WTC11 (cell line): ENCODE data around the gene VAMP2.

Experiments used
- AFF4 ChIP-seq: sonication (generic); formaldehyde crosslinking; IDR thresholded peaks from 2 replicates; pipeline ENCODE4 v1.8.1; 2023; ENCODE audit warnings: mild to moderate bottlenecking, missing genetic modification reagents, borderline replicate concordance
- CTCF ChIP-seq: fragments of 200-600 bp; IDR thresholded peaks from 2 replicates; pipeline ENCODE4 v1.8.0; 2022; ENCODE audit warnings: antibody characterized with exemption
- E2F1 ChIP-seq: sonication (generic); formaldehyde crosslinking; IDR thresholded peaks from 2 replicates; pipeline ENCODE4 v1.8.0; 2022; ENCODE audit warnings: mild to moderate bottlenecking, missing genetic modification reagents
- FOXJ3 ChIP-seq: sonication (generic); formaldehyde crosslinking; IDR thresholded peaks from 2 replicates; pipeline ENCODE4 v1.9.0; 2021; ENCODE audit warnings: missing genetic modification reagents, mild to moderate bottlenecking, borderline replicate concordance
- FOXP1 ChIP-seq: sonication (generic); formaldehyde crosslinking; IDR thresholded peaks from 2 replicates; pipeline ENCODE4 v1.8.0; 2022; ENCODE audit warnings: missing genetic modification reagents, mild to moderate bottlenecking, moderate library complexity, borderline replicate concordance
- MAX ChIP-seq: sonication (generic); formaldehyde crosslinking; IDR thresholded peaks from 2 replicates; pipeline ENCODE4 v1.8.0; 2022; ENCODE audit warnings: mild to moderate bottlenecking, missing genetic modification reagents
- ZNF263 ChIP-seq: sonication (generic); formaldehyde crosslinking; IDR thresholded peaks from 2 replicates; pipeline ENCODE4 v1.8.1; 2022; ENCODE audit warnings: low read depth, mild to moderate bottlenecking, moderate library complexity, missing genetic modification reagents
- TF ChIP-seq, protein P1 (sequence below): sonication (generic); formaldehyde crosslinking; IDR thresholded peaks from 2 replicates; pipeline ENCODE4 v1.8.1; 2022; ENCODE audit warnings: low read depth, mild to moderate bottlenecking, moderate library complexity, missing genetic modification reagents, borderline replicate concordance
- TF ChIP-seq, protein P2 (sequence below): sonication (generic); formaldehyde crosslinking; IDR thresholded peaks from 2 replicates; pipeline ENCODE4 v1.8.0; 2023; ENCODE audit warnings: missing genetic modification reagents, mild to moderate bottlenecking, borderline replicate concordance

- TF ChIP-seq, protein P1, sequence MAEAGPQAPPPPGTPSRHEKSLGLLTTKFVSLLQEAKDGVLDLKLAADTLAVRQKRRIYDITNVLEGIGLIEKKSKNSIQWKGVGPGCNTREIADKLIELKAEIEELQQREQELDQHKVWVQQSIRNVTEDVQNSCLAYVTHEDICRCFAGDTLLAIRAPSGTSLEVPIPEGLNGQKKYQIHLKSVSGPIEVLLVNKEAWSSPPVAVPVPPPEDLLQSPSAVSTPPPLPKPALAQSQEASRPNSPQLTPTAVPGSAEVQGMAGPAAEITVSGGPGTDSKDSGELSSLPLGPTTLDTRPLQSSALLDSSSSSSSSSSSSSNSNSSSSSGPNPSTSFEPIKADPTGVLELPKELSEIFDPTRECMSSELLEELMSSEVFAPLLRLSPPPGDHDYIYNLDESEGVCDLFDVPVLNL (CRISPR knock-in tag) = no peak
- no peak for TF ChIP-seq CTCF
- TF ChIP-seq E2F1 (CRISPR knock-in tag) = no peak
- no peak for TF ChIP-seq AFF4 (CRISPR knock-in tag)
- TF ChIP-seq, protein P2, sequence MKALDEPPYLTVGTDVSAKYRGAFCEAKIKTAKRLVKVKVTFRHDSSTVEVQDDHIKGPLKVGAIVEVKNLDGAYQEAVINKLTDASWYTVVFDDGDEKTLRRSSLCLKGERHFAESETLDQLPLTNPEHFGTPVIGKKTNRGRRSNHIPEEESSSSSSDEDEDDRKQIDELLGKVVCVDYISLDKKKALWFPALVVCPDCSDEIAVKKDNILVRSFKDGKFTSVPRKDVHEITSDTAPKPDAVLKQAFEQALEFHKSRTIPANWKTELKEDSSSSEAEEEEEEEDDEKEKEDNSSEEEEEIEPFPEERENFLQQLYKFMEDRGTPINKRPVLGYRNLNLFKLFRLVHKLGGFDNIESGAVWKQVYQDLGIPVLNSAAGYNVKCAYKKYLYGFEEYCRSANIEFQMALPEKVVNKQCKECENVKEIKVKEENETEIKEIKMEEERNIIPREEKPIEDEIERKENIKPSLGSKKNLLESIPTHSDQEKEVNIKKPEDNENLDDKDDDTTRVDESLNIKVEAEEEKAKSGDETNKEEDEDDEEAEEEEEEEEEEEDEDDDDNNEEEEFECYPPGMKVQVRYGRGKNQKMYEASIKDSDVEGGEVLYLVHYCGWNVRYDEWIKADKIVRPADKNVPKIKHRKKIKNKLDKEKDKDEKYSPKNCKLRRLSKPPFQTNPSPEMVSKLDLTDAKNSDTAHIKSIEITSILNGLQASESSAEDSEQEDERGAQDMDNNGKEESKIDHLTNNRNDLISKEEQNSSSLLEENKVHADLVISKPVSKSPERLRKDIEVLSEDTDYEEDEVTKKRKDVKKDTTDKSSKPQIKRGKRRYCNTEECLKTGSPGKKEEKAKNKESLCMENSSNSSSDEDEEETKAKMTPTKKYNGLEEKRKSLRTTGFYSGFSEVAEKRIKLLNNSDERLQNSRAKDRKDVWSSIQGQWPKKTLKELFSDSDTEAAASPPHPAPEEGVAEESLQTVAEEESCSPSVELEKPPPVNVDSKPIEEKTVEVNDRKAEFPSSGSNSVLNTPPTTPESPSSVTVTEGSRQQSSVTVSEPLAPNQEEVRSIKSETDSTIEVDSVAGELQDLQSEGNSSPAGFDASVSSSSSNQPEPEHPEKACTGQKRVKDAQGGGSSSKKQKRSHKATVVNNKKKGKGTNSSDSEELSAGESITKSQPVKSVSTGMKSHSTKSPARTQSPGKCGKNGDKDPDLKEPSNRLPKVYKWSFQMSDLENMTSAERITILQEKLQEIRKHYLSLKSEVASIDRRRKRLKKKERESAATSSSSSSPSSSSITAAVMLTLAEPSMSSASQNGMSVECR (CRISPR knock-in tag) = no peak
- no peak for TF ChIP-seq MAX (CRISPR knock-in tag)
- TF ChIP-seq ZNF263 = no peak
- no peak for TF ChIP-seq FOXP1 (CRISPR knock-in tag)
- TF ChIP-seq FOXJ3 (CRISPR knock-in tag) = no peak
These were observed 27.8 kb upstream of the VAMP2 start for GRCh38 chr17:8190506-8190905.
